Endothelial cell (in vitro differentiated cells): ENCODE data around the gene CD302. TPM values are rescaled to one million over a fixed set of nuclear protein-coding genes. Genes with fewer than 3 reads are reported as not detected.
"Not testable (repeated sequence)": the region's sequence is repeated elsewhere in the genome, so short reads cannot be mapped to it uniquely, and the experiment has no call there.

Source experiments
- DNase-seq: peaks from one replicate; pipeline ENCODE4 v3.0.0; 2021; ENCODE audit warnings: low spot score
- H3K27ac Mint-ChIP-seq: one replicate; pipeline ENCODE4 v1.8.0; 2021; ENCODE audit warnings: mixed read lengths, inconsistent platforms; ENCODE audit not compliant: unreplicated experiment
- H3K27me3 Mint-ChIP-seq: one replicate; pipeline ENCODE4 v1.8.0; 2021; ENCODE audit warnings: mild to moderate bottlenecking, moderate library complexity, mixed read lengths, inconsistent platforms; ENCODE audit not compliant: unreplicated experiment
- H3K36me3 Mint-ChIP-seq: one replicate; pipeline ENCODE4 v1.8.0; 2021; ENCODE audit warnings: mild to moderate bottlenecking, low read depth, mixed read lengths, inconsistent platforms; ENCODE audit not compliant: unreplicated experiment
- H3K4me1 Mint-ChIP-seq: one replicate; pipeline ENCODE4 v1.8.0; 2021; ENCODE audit warnings: mild to moderate bottlenecking, mixed read lengths, inconsistent platforms; ENCODE audit not compliant: unreplicated experiment
- H3K4me3 Mint-ChIP-seq: one replicate; pipeline ENCODE4 v1.8.0; 2021; ENCODE audit warnings: mild to moderate bottlenecking, mixed read lengths, inconsistent platforms; ENCODE audit not compliant: unreplicated experiment
- H3K9me3 Mint-ChIP-seq: one replicate; pipeline ENCODE4 v1.8.0; 2021; ENCODE audit warnings: mixed read lengths, inconsistent platforms; ENCODE audit not compliant: unreplicated experiment
- total RNA-seq: library from RNA; stranded (reverse); fragmentation: NEBNext Ultra II Directional; extraction: Animal tissue kit (Norgen Biotek cat#: 25700); gene quantifications from one replicate; pipeline ENCODE4 v1.2.1, GENCODE V29; 2021; ENCODE audit not compliant: unreplicated experiment
- TF ChIP-seq, protein P1 (sequence below): fragments of 200-600 bp; sonication (generic); IDR thresholded peaks from one replicate; pipeline ENCODE4 v1.5.0; 2021; ENCODE audit warnings: antibody characterized with exemption; ENCODE audit not compliant: unreplicated experiment

The CD302 gene
- total RNA-seq, 1 donor from 2014 or later, result 5.2 TPM

- no peak for DNase-seq
- Mint-ChIP-seq H3K9me3 (no peaks in the 10 kb centered on the region), H3K27me3 (peaks cover 2% of the 10 kb centered on the region), H3K4me3 (no peak overlapping the region), H3K4me1 (no peaks in the 10 kb centered on the region), H3K36me3 (no peaks in the 10 kb centered on the region), H3K27ac (no peak overlapping the region)
- TF ChIP-seq, protein P1, sequence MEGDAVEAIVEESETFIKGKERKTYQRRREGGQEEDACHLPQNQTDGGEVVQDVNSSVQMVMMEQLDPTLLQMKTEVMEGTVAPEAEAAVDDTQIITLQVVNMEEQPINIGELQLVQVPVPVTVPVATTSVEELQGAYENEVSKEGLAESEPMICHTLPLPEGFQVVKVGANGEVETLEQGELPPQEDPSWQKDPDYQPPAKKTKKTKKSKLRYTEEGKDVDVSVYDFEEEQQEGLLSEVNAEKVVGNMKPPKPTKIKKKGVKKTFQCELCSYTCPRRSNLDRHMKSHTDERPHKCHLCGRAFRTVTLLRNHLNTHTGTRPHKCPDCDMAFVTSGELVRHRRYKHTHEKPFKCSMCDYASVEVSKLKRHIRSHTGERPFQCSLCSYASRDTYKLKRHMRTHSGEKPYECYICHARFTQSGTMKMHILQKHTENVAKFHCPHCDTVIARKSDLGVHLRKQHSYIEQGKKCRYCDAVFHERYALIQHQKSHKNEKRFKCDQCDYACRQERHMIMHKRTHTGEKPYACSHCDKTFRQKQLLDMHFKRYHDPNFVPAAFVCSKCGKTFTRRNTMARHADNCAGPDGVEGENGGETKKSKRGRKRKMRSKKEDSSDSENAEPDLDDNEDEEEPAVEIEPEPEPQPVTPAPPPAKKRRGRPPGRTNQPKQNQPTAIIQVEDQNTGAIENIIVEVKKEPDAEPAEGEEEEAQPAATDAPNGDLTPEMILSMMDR, result no peak
Measured at GRCh38 chr2:159829376-159829775, 31.4 kb upstream of the CD302 start.

DNA sequence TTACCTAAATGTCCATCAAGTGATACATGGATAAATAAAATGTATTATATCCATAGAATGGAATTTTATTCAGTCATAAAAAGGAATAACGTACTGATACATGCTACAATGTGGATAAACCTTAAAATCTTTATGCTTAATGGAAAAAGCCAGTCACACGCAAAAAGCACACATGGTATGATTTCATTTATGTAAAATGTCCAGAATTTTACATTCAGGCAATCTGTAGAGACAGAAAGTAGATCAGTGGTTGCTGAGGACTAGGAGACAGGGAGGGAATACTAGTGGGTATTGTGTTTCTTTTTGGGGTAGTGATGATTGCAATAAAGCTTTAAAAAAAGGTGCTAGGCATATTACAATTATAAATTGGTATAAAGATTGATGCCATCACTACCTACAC lies 30.7 kb upstream of the CD302 start:
- Mint-ChIP-seq H3K27me3 (peaks cover 2% of the 10 kb centered on the region), H3K27ac (no peak overlapping the region), H3K4me3 (no peak overlapping the region), H3K4me1 (no peaks in the 10 kb centered on the region), H3K36me3 (no peaks in the 10 kb centered on the region), H3K9me3 (no peaks in the 10 kb centered on the region)
- DNase-seq, result no peak
- TF ChIP-seq, protein P1, result no peak

DNA sequence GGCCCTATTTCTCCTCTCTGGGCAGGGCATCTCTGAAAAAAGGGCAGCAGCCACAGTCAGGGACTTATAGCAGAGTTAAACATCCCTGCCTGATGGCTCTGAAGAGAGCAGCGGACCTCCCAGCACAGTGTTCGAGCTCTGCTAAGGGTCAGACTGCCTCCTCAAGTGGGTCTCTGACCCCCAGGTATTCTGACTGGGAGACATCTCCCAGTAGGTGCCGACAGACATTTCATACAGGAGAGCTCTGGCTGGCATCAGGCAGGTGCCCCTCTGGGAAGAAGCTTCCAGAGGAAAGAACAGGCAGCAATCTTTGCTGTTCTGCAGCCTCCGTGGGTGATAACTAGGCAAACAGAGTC lies 24.4 kb upstream of the CD302 start:
- H3K27ac Mint-ChIP-seq, DNase-seq, H3K4me1 Mint-ChIP-seq, H3K9me3 Mint-ChIP-seq, H3K27me3 Mint-ChIP-seq, H3K4me3 Mint-ChIP-seq, H3K36me3 Mint-ChIP-seq: not testable (repeated sequence)

DNA sequence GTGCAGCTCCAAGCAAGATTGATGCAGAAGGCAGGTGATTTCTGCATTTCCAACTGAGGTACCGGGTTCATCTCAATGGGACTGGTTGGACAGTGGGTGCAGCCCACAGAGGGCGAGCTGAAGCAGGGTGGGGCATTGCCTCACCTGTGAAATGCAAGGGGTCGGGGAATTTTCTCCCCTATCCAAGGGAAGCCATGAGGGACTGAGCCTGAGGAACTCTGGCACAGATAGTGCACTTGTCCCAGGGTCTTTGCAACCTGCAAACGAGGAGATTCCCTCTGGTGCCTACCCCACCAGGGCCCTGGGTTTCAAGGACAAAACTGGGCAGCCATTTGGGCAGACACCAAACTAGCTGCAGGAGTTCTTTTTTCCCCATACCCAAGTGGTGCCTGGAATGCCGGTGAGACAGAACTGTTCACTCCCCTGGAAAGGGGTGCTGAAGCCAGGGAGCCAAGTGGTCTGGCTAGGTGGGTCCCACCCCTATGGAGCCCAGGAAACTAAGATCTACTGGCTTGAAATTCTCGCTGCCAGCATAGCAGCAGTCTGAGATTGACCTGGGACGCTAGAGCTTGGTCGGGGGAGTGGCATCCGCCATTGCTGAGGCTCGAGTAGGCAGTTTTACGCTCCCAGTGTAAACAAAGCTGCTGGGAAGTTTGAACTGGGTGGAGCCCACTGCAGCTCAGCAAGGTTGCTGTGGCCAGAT lies 23.9 kb upstream of the CD302 start:
- H3K4me3 Mint-ChIP-seq, H3K27me3 Mint-ChIP-seq, DNase-seq, H3K9me3 Mint-ChIP-seq, H3K27ac Mint-ChIP-seq, H3K4me1 Mint-ChIP-seq, H3K36me3 Mint-ChIP-seq: not testable (repeated sequence)

GRCh38 chr2:159818940-159819339 lies 20.9 kb upstream of the CD302 start:
- DNase-seq, result no peak

GRCh38 chr2:159817283-159817682 lies 19.3 kb upstream of the CD302 start:
- Mint-ChIP-seq H3K4me3 (no peak overlapping the region), H3K9me3 (no peaks in the 10 kb centered on the region), H3K4me1 (no peaks in the 10 kb centered on the region), H3K27me3 (no peaks in the 10 kb centered on the region), H3K36me3 (no peaks in the 10 kb centered on the region), H3K27ac (no peak overlapping the region)
- no peak for DNase-seq
- TF ChIP-seq, protein P1, result no peak

More at GRCh38 chr2:159818940-159819339, 20.9 kb upstream of the CD302 start:
- Mint-ChIP-seq H3K4me1 (no peaks in the 10 kb centered on the region), H3K36me3 (no peaks in the 10 kb centered on the region), H3K27ac (no peak overlapping the region), H3K4me3 (no peak overlapping the region), H3K9me3 (no peaks in the 10 kb centered on the region), H3K27me3 (no peaks in the 10 kb centered on the region)
- TF ChIP-seq, protein P1, result no peak
